Left forelimb (tissue), 1 donor: ENCODE measurements around the gene AGA.

Source experiments
- DNase-seq: peaks from one replicate; pipeline ENCODE4 v3.0.0-alpha.2; 2018; ENCODE audit warnings: low spot score

Gene AGA

GRCh38 chr4:177386278-177386815 is 55.9 kb downstream of the AGA start:
- no peak for DNase-seq

- no peak for DNase-seq
Measured at GRCh38 chr4:177385576-177386277, 56.5 kb downstream of the AGA start.

- DNase-seq: no peak
Measured at GRCh38 chr4:177384856-177385397, 57.3 kb downstream of the AGA start.

GRCh38 chr4:177381762-177382310 is 60.4 kb downstream of the AGA start:
- DNase-seq: no peak
